Heart right ventricle (tissue), 16 donors: ENCODE data around the gene CACNG4. TPM values are rescaled to one million over a fixed set of nuclear protein-coding genes. Genes with fewer than 3 reads are reported as not detected.

Experiments
- ATAC-seq, 8 donors: fragments of 200-7000 bp; cut with Tn5 transposase; one replicate each; pipeline ENCODE4 v1.9.1; 2020; ENCODE audit warnings: mild to moderate bottlenecking in 8 of 8, moderate library complexity in 8 of 8, moderate number of reproducible peaks in 1 of 8
- DNase-seq, 2 donors: peaks; one replicate each; pipeline ENCODE4 v3.0.0-alpha.2; 2020
- H3K27ac ChIP-seq, 10 donors: fragments of 200-600 bp; sonication (generic) in 2 of 10; one replicate each; pipeline versions ENCODE4 v1.5.0 to v1.8.0; 2020 to 2022; ENCODE audit warnings: mild to moderate bottlenecking in 3 of 10
- H3K27me3 ChIP-seq, 7 donors: fragments of 200-600 bp; one replicate each; pipeline ENCODE4 v1.8.0; 2021 to 2022; ENCODE audit warnings: mild to moderate bottlenecking in 2 of 7
- H3K36me3 ChIP-seq, 9 donors: fragments of 200-600 bp; sonication (generic) in 1 of 9; one replicate each; pipeline versions ENCODE4 v1.5.0 to v1.8.0; 2020 to 2022; ENCODE audit warnings: mild to moderate bottlenecking in 2 of 9
- H3K4me1 ChIP-seq, 9 donors: fragments of 200-600 bp; sonication (generic) in 1 of 9; one replicate each; pipeline versions ENCODE4 v1.5.0 to v1.8.0; 2020 to 2022; ENCODE audit warnings: mild to moderate bottlenecking in 4 of 9
- H3K4me3 ChIP-seq, 10 donors: fragments of 200-600 bp; sonication (generic) in 2 of 10; one replicate each; pipeline versions ENCODE4 v1.5.0 to v1.8.0; 2020 to 2022; ENCODE audit warnings: mild to moderate bottlenecking in 7 of 10, moderate library complexity in 2 of 10
- H3K9me3 ChIP-seq, 11 donors: fragments of 200-600 bp in 10 of 11; sonication (generic) in 2 of 11; one replicate each; pipeline versions ENCODE4 v1.5.0 to v1.8.0; 2013 to 2022; ENCODE audit warnings: mild to moderate bottlenecking in 2 of 11, control low read depth in 1 of 11, moderate library complexity in 1 of 11
- CTCF ChIP-seq, 9 donors: fragments of 200-600 bp; sonication (generic) in 2 of 9; IDR thresholded peaks; one replicate each; pipeline versions ENCODE4 v1.5.0 to v1.8.0; 2021 to 2022; ENCODE audit warnings: antibody characterized with exemption in 9 of 9, mild to moderate bottlenecking in 5 of 9, moderate library complexity in 1 of 9
- WGBS, 2 donors: extraction: QIAGEN DNeasy Blood & Tissue Kit; methylation state at CpG; one replicate each; pipeline ENCODE4 v1.1.7; 2013; ENCODE audit warnings: inconsistent platforms in 1 of 2; 5-methylcytosine and 5-hydroxymethylcytosine counted together
- intact Hi-C, 10 donors: fragments of 100-400 bp; cut with DNase I; formaldehyde crosslinking; loops; one replicate each; pipeline versions ENCODE4 v1.11.1 to v1.14.2; 2022
- polyA plus RNA-seq, 2 donors: library from polyadenylated mRNA; stranded (reverse); fragments of 200-250 nt; gene quantifications; one replicate each; pipeline ENCODE4 v1.2.3, GENCODE V29; 2013
- total RNA-seq, 10 donors: library from RNA; stranded (reverse); fragmentation: NEBNext Ultra II Directional in 3 of 10; extraction: Animal tissue kit (Norgen Biotek cat#: 25700) in 3 of 10; gene quantifications; one replicate each; pipeline versions ENCODE4 v1.2.1 to v1.2.4, GENCODE V29; 2021 to 2023
- donor health status: Arrhythmogenic right ventricular cardiomyopathy.
- donor health status: ischemic (EF 13 %, LVEDD 7.1; RV severe dilation, severe dysfunction).
- donor health status: healthy with polysubstance abuse.
- donor health status: DM: no; HTN: yes; CAD: no.
- donor health status: DM: no; HTN: no; CAD: no.
- donor health status: ischemic (EF 25% LVEDD 6.9; RV normal size, moderate dysfunction).
- donor health status: ischemic (EF 25% LVEDD 5.7; RV mildly dilated, moderate dysfunction).
- donor health status: healthy.
- donor health status: DM: yes; HTN: yes; CAD: no.
- donor health status: Ischemic cardiomyopathy.
- donor health status: ischemic (EF 35%, LVEDD 5.7; RV mildly dilated, moderate dysfunction).
- donor health status: nonischemic (EF 11% LVEDD 7.7; RV severe dilation, severe dysfunction).
- donor health status: DM: yes; HTN: yes; CAD: no.
- donor health status: PGD.
- donor health status: ischemic (EF 29% LVEDD 5.4; RV normal size, mild dysfunction).
- donor health status: nonischemic (EF 23%, LVEDD 6.1; RV moderate dilation, normal function).

CACNG4 gene
- total and polyA plus RNA-seq, 12 donors, result 0.06 to 0.11 (median 0.07) TPM; not detected in 7

- peaks cover 0 to 16% (median 0%) of the 10 kb centered on the region in 9 donors for H3K4me1 ChIP-seq
- DNase-seq (no peak), ATAC-seq (no peak)
- no peak overlapping the region for H3K27ac ChIP-seq
- no peak for TF ChIP-seq CTCF (IDR thresholded peaks at IDR 0.05)
- no peak overlapping the region for H3K4me3 ChIP-seq
- intact Hi-C loops, result no loop called here
- WGBS, 2 donors, result 35 to 40% methylated on average over 7 of the region's 7 CpGs
- H3K27me3 ChIP-seq, result peaks cover 0 to 8% (median 0%) of the 10 kb centered on the region in 7 donors
- H3K9me3 ChIP-seq, result peaks cover 0 to 5% (median 0%) of the 10 kb centered on the region in 11 donors
- H3K36me3 ChIP-seq, result no peaks in the 10 kb centered on the region
These were observed 10.9 kb upstream of the CACNG4 start for GRCh38 chr17:66953630-66954020.

GRCh38 chr17:66954632-66955031 lies 9.9 kb upstream of the CACNG4 start:
- intact Hi-C loops, result no loop called here
- H3K4me1 ChIP-seq, result peaks cover 0 to 16% (median 0%) of the 10 kb centered on the region in 9 donors
- WGBS, 2 donors, result 85 to 91% methylated on average over 3 of the region's 3 CpGs

GRCh38 chr17:66955821-66956220 lies 8.7 kb upstream of the CACNG4 start:
- 89 to 90% methylated on average over 5 of the region's 5 CpGs for WGBS, 2 donors
- ATAC-seq (no peak), DNase-seq (no peak)
- Histone ChIP-seq H3K4me1 (peaks cover 0 to 16% (median 0%) of the 10 kb centered on the region in 9 donors), H3K27ac (no peak overlapping the region), H3K4me3 (no peak overlapping the region), H3K9me3 (no peaks in the 10 kb centered on the region), H3K36me3 (no peaks in the 10 kb centered on the region), H3K27me3 (peaks cover 0 to 12% (median 6%) of the 10 kb centered on the region in 7 donors)
- no peak for TF ChIP-seq CTCF (IDR thresholded peaks at IDR 0.05)
- intact Hi-C loops, result no loop called here

More at GRCh38 chr17:66954632-66955031, 9.9 kb upstream of the CACNG4 start:
- no peak for ATAC-seq
- H3K36me3 ChIP-seq, result no peaks in the 10 kb centered on the region
- no peak for DNase-seq
- peaks cover 0 to 7% (median 3%) of the 10 kb centered on the region in 7 donors for H3K27me3 ChIP-seq
- H3K9me3 ChIP-seq, result peaks cover 0 to 5% (median 0%) of the 10 kb centered on the region in 11 donors
- no peak overlapping the region for H3K27ac ChIP-seq
- no peak overlapping the region for H3K4me3 ChIP-seq
- TF ChIP-seq CTCF (IDR thresholded peaks at IDR 0.05), result no peak

- Histone ChIP-seq H3K4me1 (peaks cover 0 to 16% (median 0%) of the 10 kb centered on the region in 9 donors), H3K27me3 (peaks cover 0 to 22% (median 10%) of the 10 kb centered on the region in 7 donors), H3K27ac (no peak overlapping the region), H3K4me3 (no peak overlapping the region), H3K36me3 (no peaks in the 10 kb centered on the region), H3K9me3 (no peaks in the 10 kb centered on the region)
- no peak for TF ChIP-seq CTCF (IDR thresholded peaks at IDR 0.05)
- WGBS, 2 donors, result 89 to 93% methylated on average over 6 of the region's 6 CpGs
- intact Hi-C loops, result no loop called here
- DNase-seq (no peak), ATAC-seq (no peak)
These were observed 7.6 kb upstream of the CACNG4 start for GRCh38 chr17:66956941-66957340.
